Stimulated activated CD8-positive, alpha-beta memory T cell treated with anti-CD3 and anti-CD28 coated beads, Interleukin-12 subunit alpha, Interleukin-12 subunit beta, amount 100 ng/mL, for 24 hours (primary cell): Measurements from ENCODE around the gene SNRNP40.
"Not testable (repeated sequence)": the region's sequence is repeated elsewhere in the genome, so short reads cannot be mapped to it uniquely, and the experiment has no call there.

Experiments
- DNase-seq: peaks from one replicate; pipeline ENCODE4 v3.0.0-alpha.2; 2020; ENCODE audit errors: extremely low read depth

Gene SNRNP40

GRCh38 chr1:31296486-31297276 is at the start of gene SNRNP40, which contains the start of gene ZCCHC17:
SNRNP40 (minus strand) TSS chr1:31296788; CDS start chr1:31296751, 37 bp downstream.
ZCCHC17 (plus strand) TSS chr1:31297032; CDS start chr1:31310099, 13,067 bp downstream.
- DNase-seq: peak; percentile 82

DNA sequence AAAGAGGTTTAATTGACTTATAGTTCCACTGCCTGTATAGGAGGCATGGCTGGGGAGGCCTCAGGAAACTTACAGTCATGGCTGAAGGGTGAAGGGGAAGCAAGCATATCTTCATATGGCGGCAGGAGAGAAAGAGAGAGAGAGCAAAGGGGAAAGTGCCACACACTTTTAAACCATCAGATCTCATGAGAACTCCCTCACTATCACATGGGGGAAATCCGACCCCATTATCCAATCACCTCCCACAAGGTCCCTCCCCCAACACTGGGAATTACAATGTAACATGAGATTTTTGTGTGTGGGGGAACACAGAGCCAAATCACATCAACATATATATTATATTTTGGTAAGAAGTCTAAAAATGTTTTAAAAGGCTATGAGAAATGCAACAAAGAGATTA is 49.0 kb upstream of the SNRNP40 start:
- DNase-seq: no peak

DNA sequence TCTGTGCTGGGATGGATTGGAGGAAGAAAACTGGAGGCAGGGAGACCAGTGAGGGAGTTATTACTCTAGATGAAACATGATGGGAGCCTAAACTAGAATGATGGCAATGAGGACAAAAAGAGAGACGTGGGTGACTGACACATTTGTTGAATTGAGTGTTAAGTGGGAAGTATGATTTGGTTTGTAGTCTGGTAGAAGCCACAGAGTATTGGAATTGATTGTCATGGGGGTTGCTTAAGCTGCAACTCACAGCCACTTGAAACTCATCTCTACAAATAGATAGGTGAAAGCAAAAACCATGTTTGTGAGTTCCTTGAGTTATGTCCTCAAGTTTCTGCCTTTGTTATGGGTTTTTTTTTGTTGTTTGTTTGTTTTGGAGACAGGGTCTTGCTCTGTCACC is 47.9 kb upstream of the SNRNP40 start:
- no peak for DNase-seq

- DNase-seq: no peak
These were observed 40.3 kb upstream of the SNRNP40 start for GRCh38 chr1:31336687-31337467.

DNA sequence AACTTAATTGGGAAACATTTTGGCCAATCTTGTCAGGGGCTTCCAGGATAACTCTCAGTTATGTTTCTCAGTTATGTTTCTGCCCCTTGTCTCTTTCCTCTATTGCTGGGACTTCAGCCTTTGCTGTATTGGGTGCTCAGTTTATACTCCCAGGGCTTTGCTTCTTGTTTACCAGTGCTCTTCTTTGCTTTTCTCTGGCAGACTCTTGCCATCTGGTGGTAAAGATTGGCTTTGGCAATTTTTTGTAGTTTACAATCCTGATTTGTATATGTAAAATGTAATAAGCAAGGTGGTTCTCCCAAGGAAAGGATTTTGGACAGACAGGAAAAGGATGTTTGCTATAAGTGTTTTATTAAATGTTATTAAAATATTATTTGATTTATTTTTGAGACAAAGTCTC is 38.4 kb upstream of the SNRNP40 start:
- no peak for DNase-seq

DNA sequence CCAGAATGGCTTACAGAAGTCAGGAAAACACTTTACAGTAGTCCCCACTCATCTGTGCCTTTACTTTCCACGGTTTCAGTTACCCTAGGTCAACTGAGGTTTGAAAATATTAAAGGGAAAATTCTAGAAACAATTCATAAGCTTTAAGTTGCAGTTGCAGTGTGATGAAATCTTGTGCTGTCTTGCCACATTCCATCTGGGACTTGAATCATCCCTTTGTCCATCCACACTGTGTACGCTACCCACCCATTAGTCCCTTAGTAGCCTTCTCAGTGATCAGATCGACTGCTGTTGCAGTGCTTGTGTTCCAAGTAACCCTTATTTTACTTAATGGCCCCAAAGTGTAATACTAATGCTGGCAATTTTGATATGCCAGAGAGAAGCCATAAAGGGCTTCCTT is 30.8 kb upstream of the SNRNP40 start:
- DNase-seq: no peak

- DNase-seq: no peak
These were observed 29.9 kb upstream of the SNRNP40 start for GRCh38 chr1:31326461-31326860.

GRCh38 chr1:31324992-31325391 is 28.4 kb upstream of the SNRNP40 start:
- no peak for DNase-seq

- DNase-seq: no peak
These were observed 27.5 kb upstream of the SNRNP40 start for GRCh38 chr1:31324093-31324492.

- DNase-seq: no peak
These were observed 21.6 kb upstream of the SNRNP40 start for GRCh38 chr1:31318146-31318545.

DNA sequence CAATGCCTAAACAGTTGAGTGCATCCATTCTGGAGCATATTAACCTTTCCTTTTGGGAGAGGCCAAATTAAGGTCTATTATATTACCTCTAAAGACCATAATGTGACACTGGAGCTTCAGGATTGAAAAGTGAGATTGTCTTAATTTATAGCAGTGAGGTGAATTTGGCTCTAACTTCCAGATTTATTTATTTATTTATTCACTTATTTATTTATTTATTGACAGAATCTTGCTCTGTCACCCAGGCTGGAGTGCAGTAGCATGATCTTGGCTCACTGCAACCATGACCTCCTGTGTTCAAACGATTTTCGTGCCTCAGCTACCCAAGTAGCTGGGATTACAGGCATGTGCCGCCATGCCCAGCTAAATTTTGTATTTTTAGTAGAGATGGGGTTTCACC is 19.3 kb upstream of the SNRNP40 start:
- DNase-seq: no peak

DNA sequence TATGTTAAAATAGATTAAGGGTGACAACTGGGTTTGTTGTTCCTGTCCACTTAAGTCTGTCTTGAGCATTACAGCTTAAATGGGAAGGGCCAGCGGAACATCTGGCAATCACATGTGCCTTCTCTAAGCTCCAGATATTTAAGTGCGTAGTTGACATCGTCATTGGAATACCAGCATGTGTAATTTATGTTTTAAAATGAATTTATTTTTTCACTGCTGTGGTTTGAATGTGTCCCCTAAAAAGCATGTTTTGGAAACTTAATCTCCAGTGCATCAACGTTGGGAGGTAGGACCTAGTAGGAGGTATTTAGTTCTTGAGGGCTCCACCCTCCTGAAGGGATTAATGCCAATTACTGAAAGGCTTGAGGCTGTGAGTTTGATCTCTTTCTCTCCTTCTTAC is 13.6 kb upstream of the SNRNP40 start:
- DNase-seq: no peak

DNA sequence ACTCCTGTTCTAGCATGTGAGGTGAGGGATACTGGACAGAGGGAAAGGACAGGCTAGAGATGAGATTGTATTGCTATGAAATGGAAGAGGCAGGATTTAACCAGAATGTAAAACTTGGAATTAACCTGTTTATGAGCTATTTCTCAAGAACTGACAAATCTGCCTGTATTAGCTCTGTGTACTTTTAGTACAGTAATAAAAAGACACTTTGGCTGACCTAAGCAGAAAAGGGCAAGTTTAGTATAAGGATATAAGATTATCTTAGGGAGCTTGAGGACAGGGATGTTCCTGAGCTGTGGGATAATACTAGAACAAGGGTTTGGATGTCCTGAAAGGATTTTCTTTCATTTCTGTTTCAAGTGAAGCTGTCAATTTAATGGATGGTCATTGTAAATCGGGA is 11.4 kb upstream of the SNRNP40 start:
- no peak for DNase-seq

- no peak for DNase-seq
These were observed 9.7 kb upstream of the SNRNP40 start for GRCh38 chr1:31306278-31306677.

DNA sequence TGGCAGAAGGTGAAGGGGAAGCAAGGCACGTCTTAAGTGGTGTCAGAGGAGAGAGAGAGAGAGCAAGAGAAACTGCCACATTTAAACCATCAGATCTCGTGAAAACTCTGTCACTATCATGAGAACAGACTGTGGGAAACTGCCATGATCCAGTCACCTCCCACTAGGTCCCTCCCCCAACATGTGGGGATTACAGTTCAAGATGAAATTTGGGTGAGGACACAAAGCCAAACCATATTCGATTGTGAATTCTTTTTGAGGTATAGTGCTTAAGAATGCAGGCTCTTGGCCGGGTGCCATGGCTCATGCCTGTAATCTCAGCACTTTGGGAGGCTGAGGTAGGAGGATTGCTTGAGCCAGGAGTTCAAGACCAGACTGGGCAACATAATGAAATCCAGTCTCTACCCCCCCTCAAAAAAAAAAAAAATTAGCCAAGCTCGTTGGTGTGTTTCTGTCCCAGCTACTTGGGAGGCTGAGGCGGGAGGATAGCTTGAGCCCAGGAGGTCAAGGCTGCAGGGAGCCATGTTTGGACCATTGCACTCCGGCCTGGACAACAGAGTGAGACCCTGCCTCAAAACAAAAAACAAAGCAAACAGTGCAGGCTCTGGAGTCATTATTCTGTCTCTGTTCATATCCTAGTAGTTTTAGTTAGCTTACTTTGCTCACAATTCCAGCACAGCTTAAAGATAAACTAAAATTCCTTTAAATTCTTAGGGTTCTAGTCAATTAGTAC is 6.3 kb upstream of the SNRNP40 start:
- DNase-seq: no peak

- no peak for DNase-seq
These were observed 3.6 kb upstream of the SNRNP40 start for GRCh38 chr1:31300193-31300592.

DNA sequence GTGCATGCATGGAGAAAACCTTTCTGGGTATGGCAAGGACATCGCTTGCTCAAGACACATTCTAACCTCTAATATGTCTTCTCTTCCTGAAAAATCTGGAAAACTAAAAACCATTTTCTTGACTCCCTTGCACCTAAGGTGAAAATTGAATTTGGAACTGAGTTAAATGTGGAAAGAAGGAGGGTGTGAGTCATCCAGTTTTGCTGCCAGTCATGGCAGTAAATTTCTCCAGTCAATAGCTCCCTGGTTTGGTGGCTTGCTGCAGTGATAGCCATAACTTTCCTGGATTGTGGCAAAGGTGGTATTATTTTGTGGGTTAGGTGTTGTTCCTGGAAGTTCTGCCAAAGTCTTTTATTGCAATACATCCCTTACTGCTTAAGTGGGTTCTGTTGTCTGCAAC is 2.8 kb upstream of the SNRNP40 start:
- no peak for DNase-seq

DNA sequence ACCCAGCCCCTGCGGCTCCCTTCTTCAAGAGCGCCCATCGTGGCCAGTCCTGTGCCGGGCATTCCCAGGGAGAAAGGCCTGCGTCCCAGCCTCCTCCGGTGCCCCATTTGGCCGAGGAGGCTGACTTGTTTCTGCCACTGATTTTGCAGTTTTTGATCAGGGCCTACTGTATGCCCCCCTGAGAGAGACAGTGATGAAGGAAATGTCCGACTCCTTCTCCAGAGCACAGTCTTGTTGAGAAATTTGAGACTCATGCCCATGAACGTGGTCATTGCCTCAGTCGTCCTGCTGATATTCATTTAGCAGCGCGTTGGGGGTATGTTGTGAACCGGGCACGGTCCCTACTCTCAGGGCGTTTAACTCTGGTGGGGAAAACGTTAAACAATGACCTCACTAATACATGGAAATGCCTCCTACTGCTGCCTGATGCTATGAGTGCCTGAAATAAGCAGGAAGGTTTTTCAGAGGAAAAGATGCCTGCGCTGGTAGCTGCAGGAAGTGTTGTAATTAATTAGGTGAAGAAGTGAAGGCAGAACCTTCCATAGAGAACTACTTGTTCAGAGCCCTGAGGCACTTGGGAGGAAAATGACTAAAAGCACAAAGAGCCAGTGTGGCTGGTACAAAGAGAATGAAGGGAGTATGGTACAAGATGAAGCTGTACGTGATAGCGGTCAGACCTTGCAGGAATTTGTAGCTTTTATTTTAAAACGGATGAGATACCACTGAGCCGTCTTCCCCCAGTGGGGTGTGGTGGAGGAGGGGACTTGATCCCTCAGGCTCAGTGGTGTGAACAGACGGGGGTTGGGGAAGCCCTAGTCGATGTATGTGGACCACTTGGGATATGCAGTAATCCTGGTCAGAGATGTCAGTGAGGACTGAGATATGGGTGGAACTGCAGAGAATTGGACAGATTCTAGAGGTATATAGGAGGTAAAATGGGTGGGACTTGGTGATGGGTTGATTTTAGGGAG is 974 bp upstream of the SNRNP40 start:
- no peak for DNase-seq

GRCh38 chr1:31295874-31296485 is 608 bp downstream of the SNRNP40 start:
- no peak for DNase-seq

- DNase-seq: no peak
These were observed 7.6 kb downstream of the SNRNP40 start for GRCh38 chr1:31289021-31289420.

GRCh38 chr1:31287791-31288190 is 8.8 kb downstream of the SNRNP40 start:
- DNase-seq: not testable (repeated sequence)
